ENCODE results near the gene CBX4. TPM values are rescaled to one million over a fixed set of nuclear protein-coding genes. Genes with fewer than 3 reads are reported as not detected.
A peak's percentile ranks its signal among the peaks of the same experiment; 100 is the strongest.

Gene CBX4
- total RNA-seq, 6 donors from 2014 or later: 17.0 to 33.3 (median 25.0) TPM

DNA sequence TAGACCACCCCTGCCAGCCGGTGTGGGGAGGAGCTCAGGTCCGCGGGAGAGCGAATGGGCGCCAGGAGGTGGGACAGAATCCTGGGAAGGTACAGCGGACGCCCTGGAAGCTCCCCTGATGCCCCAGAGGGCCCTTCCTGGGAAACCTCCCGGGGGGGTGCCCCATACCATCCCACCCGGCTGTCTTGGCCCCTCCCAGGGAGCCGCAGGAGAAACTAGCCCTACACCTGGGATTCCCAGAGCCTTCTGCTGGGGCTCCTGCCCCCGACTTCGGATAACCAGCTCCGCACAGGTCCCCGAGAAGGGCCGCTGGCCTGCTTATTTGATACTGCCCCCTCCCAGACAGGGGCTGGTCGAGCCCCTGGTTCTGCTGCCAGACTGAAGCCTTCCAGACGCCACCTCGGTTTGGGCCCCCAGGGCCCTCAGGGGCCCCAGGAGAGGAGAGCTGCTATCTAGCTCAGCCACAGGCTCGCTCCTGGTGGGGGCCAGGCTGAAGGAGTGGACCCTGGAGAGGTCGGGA lies 3.0 kb upstream of the CBX4 start:
- TF ChIP-seq, protein P1, sequence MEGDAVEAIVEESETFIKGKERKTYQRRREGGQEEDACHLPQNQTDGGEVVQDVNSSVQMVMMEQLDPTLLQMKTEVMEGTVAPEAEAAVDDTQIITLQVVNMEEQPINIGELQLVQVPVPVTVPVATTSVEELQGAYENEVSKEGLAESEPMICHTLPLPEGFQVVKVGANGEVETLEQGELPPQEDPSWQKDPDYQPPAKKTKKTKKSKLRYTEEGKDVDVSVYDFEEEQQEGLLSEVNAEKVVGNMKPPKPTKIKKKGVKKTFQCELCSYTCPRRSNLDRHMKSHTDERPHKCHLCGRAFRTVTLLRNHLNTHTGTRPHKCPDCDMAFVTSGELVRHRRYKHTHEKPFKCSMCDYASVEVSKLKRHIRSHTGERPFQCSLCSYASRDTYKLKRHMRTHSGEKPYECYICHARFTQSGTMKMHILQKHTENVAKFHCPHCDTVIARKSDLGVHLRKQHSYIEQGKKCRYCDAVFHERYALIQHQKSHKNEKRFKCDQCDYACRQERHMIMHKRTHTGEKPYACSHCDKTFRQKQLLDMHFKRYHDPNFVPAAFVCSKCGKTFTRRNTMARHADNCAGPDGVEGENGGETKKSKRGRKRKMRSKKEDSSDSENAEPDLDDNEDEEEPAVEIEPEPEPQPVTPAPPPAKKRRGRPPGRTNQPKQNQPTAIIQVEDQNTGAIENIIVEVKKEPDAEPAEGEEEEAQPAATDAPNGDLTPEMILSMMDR (IDR thresholded peaks at IDR 0.05): no peak
- no peak for TF ChIP-seq POLR2AphosphoS5 (IDR thresholded peaks at IDR 0.05)
- no peak for TF ChIP-seq POLR2A (IDR thresholded peaks at IDR 0.05)
- peaks cover 67 to 76% (median 69%) of the 10 kb centered on the region in 4 donors for H3K4me1 ChIP-seq
- H3K36me3 ChIP-seq: no peaks in the 10 kb centered on the region
- 7 to 12% methylated on average over 9 to 13 of the region's 20 CpGs for WGBS, 2 donors
- H3K27ac ChIP-seq: no peak overlapping the region
- peaks cover 0 to 54% (median 32%) of the 10 kb centered on the region in 4 donors for H3K27me3 ChIP-seq
- peak overlapping the region in 1 of 4 donors; percentile 63 for H3K4me3 ChIP-seq
- no peak for DNase-seq
- no peaks in the 10 kb centered on the region for H3K9me3 ChIP-seq
- ATAC-seq (ENCODE audit: low FRiP score in 2 of 2): no peak

DNA sequence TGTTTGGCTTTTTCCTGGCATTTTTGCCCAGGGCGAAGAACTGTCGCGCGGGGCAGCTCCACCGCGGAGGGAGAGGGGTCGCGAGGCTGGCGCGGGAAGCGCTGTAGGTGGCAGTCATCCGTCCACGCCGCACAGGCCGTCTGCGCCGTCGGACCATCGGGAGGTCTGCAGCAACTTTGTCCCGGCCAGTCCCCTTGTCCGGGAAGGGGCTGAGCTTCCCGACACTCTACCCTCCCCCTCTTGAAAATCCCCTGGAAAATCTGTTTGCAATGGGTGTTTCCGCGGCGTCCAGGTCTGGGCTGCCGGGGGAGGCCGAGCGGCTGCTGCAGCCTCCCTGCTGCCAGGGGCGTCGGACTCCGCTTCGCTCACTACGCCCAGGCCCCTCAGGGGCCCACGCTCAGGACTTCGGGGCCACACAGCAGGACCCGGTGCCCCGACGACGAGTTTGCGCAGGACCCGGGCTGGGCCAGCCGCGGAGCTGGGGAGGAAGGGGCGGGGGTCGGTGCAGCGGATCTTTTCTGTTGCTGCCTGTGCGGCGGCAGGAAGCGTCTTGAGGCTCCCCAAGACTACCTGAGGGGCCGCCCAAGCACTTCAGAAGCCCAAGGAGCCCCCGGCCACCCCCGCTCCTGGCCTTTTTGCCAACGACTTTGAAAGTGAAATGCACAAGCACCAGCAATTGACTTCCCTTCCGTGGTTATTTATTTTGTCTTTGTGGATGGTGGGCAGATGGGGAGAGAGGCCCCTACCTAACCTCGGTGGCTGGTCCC lies 2.3 kb upstream of the CBX4 start:
- peak in 1 of 2 donors; percentile 78 for DNase-seq
- Histone ChIP-seq H3K36me3 (peaks cover 0 to under 1% (median 0%) of the 10 kb centered on the region in 4 donors), H3K4me1 (peaks cover 74 to 82% (median 75%) of the 10 kb centered on the region in 4 donors), H3K4me3 (no peak overlapping the region), H3K27me3 (peaks cover 0 to 54% (median 32%) of the 10 kb centered on the region in 4 donors), H3K9me3 (no peaks in the 10 kb centered on the region), H3K27ac (no peak overlapping the region)
- TF ChIP-seq, protein P1 (IDR thresholded peaks at IDR 0.05): no peak
- TF ChIP-seq POLR2AphosphoS5 (IDR thresholded peaks at IDR 0.05) (no peak), EP300 (IDR thresholded peaks at IDR 0.05) (no peak), POLR2A (IDR thresholded peaks at IDR 0.05) (no peak)
- no peak for ATAC-seq (ENCODE audit: low FRiP score in 2 of 2)
- WGBS, 2 donors: 4% methylated on average over 4 to 54 of the region's 55 CpGs

DNA sequence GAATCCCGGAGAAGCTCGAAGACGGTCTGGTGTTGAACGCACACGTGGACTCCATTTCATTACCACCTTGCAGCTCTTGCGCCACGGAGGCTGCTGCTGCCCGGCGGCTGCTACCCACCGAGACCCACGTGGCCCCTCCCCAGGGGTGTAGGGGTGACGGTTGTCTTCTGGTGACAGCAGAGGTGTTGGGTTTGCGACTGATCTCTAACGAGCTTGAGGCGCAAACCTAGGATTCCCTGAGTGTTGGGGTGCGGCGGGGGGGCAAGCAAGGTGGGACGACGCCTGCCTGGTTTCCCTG lies 1.7 kb upstream of the CBX4 start:
- peaks cover 0 to 4% (median 0%) of the 10 kb centered on the region in 4 donors for H3K36me3 ChIP-seq
- TF ChIP-seq POLR2A (IDR thresholded peaks at IDR 0.05) (no peak), POLR2AphosphoS5 (IDR thresholded peaks at IDR 0.05) (no peak), EP300 (IDR thresholded peaks at IDR 0.05) (no peak)
- TF ChIP-seq, protein P1 (IDR thresholded peaks at IDR 0.05): no peak
- ATAC-seq (ENCODE audit: low FRiP score in 2 of 2) (no peak), DNase-seq (no peak)
- WGBS, 2 donors: 5 to 10% methylated on average over 6 to 9 of the region's 19 CpGs
- H3K4me3 ChIP-seq: peak overlapping the region in 2 of 4 donors; percentile 84 to 91
- H3K9me3 ChIP-seq: no peaks in the 10 kb centered on the region
- H3K4me1 ChIP-seq: peaks cover 80 to 88% (median 81%) of the 10 kb centered on the region in 4 donors
- peaks cover 0 to 54% (median 32%) of the 10 kb centered on the region in 4 donors for H3K27me3 ChIP-seq
- peak overlapping the region in 1 of 4 donors; percentile 92 for H3K27ac ChIP-seq

DNA sequence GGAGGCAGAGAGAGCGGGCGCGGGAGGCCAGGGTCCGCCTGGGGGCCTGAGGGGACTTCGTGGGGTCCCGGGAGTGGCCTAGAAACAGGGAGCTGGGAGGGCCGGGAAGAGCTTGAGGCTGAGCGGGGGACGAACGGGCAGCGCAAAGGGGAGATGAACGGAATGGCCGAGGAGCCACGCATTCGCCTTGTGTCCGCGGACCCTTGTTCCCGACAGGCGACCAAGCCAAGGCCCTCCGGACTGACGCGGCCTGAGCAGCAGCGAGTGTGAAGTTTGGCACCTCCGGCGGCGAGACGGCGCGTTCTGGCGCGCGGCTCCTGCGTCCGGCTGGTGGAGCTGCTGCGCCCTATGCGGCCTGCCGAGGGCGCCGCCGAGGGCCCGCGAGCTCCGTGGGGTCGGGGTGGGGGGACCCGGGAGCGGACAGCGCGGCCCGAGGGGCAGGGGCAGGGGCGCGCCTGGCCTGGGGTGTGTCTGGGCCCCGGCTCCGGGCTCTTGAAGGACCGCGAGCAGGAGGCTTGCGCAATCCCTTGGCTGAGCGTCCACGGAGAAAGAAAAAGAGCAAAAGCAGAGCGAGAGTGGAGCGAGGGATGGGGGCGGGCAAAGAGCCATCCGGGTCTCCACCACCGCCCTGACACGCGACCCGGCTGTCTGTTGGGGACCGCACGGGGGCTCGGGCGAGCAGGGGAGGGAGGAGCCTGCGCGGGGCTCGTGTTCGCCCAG lies 1.2 kb upstream of the CBX4 start:
- TF ChIP-seq, protein P1 (IDR thresholded peaks at IDR 0.05): peak in 3 of 6 experiments; percentile 9 to 50 (median 14)
- TF ChIP-seq EP300 (IDR thresholded peaks at IDR 0.05) (no peak), POLR2AphosphoS5 (IDR thresholded peaks at IDR 0.05) (peak in 1 of 2 donors; percentile 36), POLR2A (IDR thresholded peaks at IDR 0.05) (no peak)
- H3K4me3 ChIP-seq: peak overlapping the region in 3 of 4 donors; percentile 84 to 92 (median 91)
- no peaks in the 10 kb centered on the region for H3K9me3 ChIP-seq
- WGBS, 2 donors: 4 to 8% methylated on average over 26 to 49 of the region's 74 CpGs
- peaks cover 82 to 88% (median 86%) of the 10 kb centered on the region in 4 donors for H3K4me1 ChIP-seq
- peak; percentile 75 to 91 for DNase-seq
- ATAC-seq (ENCODE audit: low FRiP score in 2 of 2): peak in 1 of 2 donors; percentile 28
- H3K27me3 ChIP-seq: peaks cover 0 to 54% (median 32%) of the 10 kb centered on the region in 4 donors
- peaks cover 0 to 5% (median 1%) of the 10 kb centered on the region in 4 donors for H3K36me3 ChIP-seq
- peak overlapping the region in 2 of 4 donors; percentile 92 to 100 for H3K27ac ChIP-seq

All from upper lobe of left lung (tissue), 6 donors.